ENCODE data around the gene ITGA11. TPM values are rescaled to one million over a fixed set of nuclear protein-coding genes. Genes with fewer than 3 reads are reported as not detected.

Gene ITGA11
- total RNA-seq, 3 donors from 2014 or later (not counting 1 experiment from before 2014, with no cell fraction given) = not detected

DNA sequence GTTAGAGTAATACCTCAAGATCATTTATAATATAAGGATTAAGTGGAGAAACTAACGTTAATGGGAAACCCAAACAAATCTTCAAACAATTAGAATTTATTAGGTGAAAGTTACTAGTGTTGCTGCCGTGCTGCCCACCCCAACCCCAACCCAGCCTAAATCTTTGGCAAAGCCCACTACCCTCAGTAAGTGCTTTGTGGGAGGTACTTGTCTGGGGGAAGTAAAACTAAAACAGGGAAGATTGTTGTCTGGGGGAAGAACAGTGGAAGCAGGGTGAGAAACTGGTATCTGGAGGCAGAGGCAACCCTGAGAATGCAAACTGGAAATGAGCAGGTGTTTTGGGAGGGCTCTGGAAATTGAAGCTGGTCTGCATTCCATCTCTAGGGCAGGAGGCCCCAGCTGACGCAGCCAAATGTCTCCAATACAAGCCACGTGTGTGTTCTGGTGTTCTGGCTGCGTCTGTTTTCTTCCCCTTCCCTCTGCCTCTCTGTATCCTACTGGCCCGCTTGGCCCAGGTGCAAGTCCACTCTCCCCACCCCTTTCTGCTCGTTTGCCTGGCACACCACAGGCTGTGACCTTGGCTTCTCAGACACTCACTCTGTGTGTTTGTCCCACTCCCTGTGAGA is 121.7 kb downstream of the ITGA11 start:
- H3K4me1 ChIP-seq (ENCODE audit: control insufficient read depth, insufficient read depth, low read length) = peaks cover 5% of the 10 kb centered on the region
- H3K27ac ChIP-seq (ENCODE audit: low read length) = no peak overlapping the region
- no peak for ATAC-seq
- no peak for DNase-seq
- Mint-ChIP-seq H3K36me3 (no peaks in the 10 kb centered on the region), H3K4me3 (no peak overlapping the region), H3K4me1 (peaks cover 9 to 10% of the 10 kb centered on the region in 2 donors), H3K27ac (no peak overlapping the region), H3K9me3 (no peaks in the 10 kb centered on the region), H3K27me3 (ENCODE audit: low read depth in 2 of 2) (peaks cover 5 to 16% of the 10 kb centered on the region in 2 donors)
- no peaks in the 10 kb centered on the region for H3K27me3 ChIP-seq (ENCODE audit: control insufficient read depth, insufficient read depth, low read length)
- intact Hi-C loops (cut with micrococcal nuclease) = no loop called here
- H3K36me3 ChIP-seq (ENCODE audit: control insufficient read depth, insufficient read depth, low read length) = no peaks in the 10 kb centered on the region
- WGBS (ENCODE audit: insufficient coverage) = 71% methylated on average over 5 of the region's 7 CpGs
- TF ChIP-seq, protein P1, sequence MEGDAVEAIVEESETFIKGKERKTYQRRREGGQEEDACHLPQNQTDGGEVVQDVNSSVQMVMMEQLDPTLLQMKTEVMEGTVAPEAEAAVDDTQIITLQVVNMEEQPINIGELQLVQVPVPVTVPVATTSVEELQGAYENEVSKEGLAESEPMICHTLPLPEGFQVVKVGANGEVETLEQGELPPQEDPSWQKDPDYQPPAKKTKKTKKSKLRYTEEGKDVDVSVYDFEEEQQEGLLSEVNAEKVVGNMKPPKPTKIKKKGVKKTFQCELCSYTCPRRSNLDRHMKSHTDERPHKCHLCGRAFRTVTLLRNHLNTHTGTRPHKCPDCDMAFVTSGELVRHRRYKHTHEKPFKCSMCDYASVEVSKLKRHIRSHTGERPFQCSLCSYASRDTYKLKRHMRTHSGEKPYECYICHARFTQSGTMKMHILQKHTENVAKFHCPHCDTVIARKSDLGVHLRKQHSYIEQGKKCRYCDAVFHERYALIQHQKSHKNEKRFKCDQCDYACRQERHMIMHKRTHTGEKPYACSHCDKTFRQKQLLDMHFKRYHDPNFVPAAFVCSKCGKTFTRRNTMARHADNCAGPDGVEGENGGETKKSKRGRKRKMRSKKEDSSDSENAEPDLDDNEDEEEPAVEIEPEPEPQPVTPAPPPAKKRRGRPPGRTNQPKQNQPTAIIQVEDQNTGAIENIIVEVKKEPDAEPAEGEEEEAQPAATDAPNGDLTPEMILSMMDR (IDR thresholded peaks at IDR 0.05) = no peak
- H3K9me3 ChIP-seq (ENCODE audit: control insufficient read depth, insufficient read depth, low read length) = no peaks in the 10 kb centered on the region
- no peak overlapping the region for H3K4me3 ChIP-seq (ENCODE audit: low read length)

DNA sequence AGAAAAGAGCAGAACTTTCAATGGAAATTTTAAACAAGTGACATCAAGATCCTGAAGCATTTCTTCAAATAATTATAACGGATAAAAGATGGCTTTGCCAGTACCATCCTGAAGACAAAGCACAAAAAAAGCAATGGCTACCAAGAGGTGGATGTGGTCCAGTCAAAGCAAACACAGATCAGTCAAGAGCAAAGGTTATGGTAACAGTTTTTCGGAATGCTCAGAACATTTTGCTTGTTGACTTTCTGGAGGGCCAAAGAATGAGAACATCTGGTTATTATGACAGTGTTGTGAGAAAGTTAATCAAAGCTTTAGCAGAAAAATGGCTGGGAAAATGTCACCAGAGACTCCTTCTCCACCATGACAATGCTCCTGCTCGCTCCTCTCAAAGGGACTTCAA is 122.9 kb downstream of the ITGA11 start:
- H3K4me3 Mint-ChIP-seq = no peak overlapping the region
- no peak overlapping the region for H3K4me3 ChIP-seq (ENCODE audit: low read length)
- H3K4me1 Mint-ChIP-seq = peaks cover 10 to 15% of the 10 kb centered on the region in 2 donors
- H3K4me1 ChIP-seq (ENCODE audit: control insufficient read depth, insufficient read depth, low read length) = peaks cover 5% of the 10 kb centered on the region
- H3K27me3 Mint-ChIP-seq (ENCODE audit: low read depth in 2 of 2) = peaks cover 2 to 16% of the 10 kb centered on the region in 2 donors
- ATAC-seq (no peak), DNase-seq (no peak)
- intact Hi-C loops (cut with micrococcal nuclease) = no loop called here
- no peaks in the 10 kb centered on the region for H3K36me3 Mint-ChIP-seq
- no peak overlapping the region for H3K27ac ChIP-seq (ENCODE audit: low read length)
- no peaks in the 10 kb centered on the region for H3K9me3 Mint-ChIP-seq
- no peaks in the 10 kb centered on the region for H3K9me3 ChIP-seq (ENCODE audit: control insufficient read depth, insufficient read depth, low read length)
- TF ChIP-seq, protein P1 (IDR thresholded peaks at IDR 0.05) = no peak
- H3K27ac Mint-ChIP-seq = no peak overlapping the region
- 88% methylated on average over 2 of the region's 3 CpGs for WGBS (ENCODE audit: insufficient coverage)
- H3K27me3 ChIP-seq (ENCODE audit: control insufficient read depth, insufficient read depth, low read length) = no peaks in the 10 kb centered on the region
- H3K36me3 ChIP-seq (ENCODE audit: control insufficient read depth, insufficient read depth, low read length) = no peaks in the 10 kb centered on the region

DNA sequence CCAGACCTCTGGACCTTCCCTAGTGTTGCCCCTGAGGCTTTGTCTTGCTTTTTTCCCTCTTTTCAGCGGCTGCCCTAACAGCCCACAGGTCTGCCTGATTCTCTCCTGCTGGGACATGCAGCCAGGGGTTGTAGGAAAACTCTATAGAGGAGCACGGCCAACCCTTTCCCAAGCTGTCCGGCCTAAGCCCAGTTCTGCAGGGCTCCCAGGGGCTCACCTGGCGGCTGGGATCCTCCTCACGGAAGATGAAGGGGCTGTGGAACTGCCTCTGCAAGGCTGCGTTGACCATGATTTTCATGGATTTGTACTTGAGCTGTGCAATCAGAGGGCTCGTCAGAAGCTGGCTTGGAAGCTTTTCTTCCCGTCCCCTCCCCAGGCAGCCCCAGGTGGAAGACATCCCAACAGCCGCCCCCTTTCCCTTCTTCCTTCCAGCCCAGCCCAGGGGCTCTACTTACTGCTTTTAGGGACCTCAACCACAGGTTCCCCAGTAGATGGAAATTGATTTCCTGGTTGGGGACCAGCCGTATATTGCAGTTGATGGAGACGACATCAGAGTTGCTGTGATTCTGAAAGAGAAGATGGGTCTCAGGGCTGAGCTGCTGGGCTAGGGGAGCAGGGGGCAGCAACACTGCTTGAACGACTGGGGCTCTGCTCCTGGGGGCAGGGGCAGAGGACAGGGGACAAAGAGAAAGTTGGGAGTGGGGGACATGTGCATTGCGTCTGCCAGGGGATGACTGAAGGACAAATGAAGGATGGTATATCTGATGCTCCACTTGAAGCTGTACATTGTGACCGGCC is 124.6 kb downstream of the ITGA11 start:
- no peaks in the 10 kb centered on the region for H3K27me3 ChIP-seq (ENCODE audit: control insufficient read depth, insufficient read depth, low read length)
- no peaks in the 10 kb centered on the region for H3K9me3 Mint-ChIP-seq
- peaks cover 10 to 15% of the 10 kb centered on the region in 2 donors for H3K4me1 Mint-ChIP-seq
- H3K36me3 ChIP-seq (ENCODE audit: control insufficient read depth, insufficient read depth, low read length) = no peaks in the 10 kb centered on the region
- no peaks in the 10 kb centered on the region for H3K36me3 Mint-ChIP-seq
- no peaks in the 10 kb centered on the region for H3K9me3 ChIP-seq (ENCODE audit: control insufficient read depth, insufficient read depth, low read length)
- H3K27ac ChIP-seq (ENCODE audit: low read length) = no peak overlapping the region
- 82% methylated on average over 14 of the region's 14 CpGs for WGBS (ENCODE audit: insufficient coverage)
- H3K4me3 ChIP-seq (ENCODE audit: low read length) = no peak overlapping the region
- H3K27me3 Mint-ChIP-seq (ENCODE audit: low read depth in 2 of 2) = peaks cover 2 to 16% of the 10 kb centered on the region in 2 donors
- peaks cover 5% of the 10 kb centered on the region for H3K4me1 ChIP-seq (ENCODE audit: control insufficient read depth, insufficient read depth, low read length)
- no peak overlapping the region for H3K27ac Mint-ChIP-seq
- H3K4me3 Mint-ChIP-seq = no peak overlapping the region
- DNase-seq (no peak), ATAC-seq (no peak)
- TF ChIP-seq, protein P1 (IDR thresholded peaks at IDR 0.05) = no peak
- intact Hi-C loops (cut with micrococcal nuclease) = no loop called here

Measured in natural killer cell (primary cell).